Activated naive CD8-positive, alpha-beta T cell treated with anti-CD3 and anti-CD28 coated beads, Interleukin-2, amount 50 U/mL, for 16 hours (primary cell): ENCODE measurements around the gene CMTM6.
A peak's percentile ranks its signal among the peaks of the same experiment; 100 is the strongest.
"Not testable (repeated sequence)": the region's sequence is repeated elsewhere in the genome, so short reads cannot be mapped to it uniquely, and the experiment has no call there.

ENCODE experiments used
- DNase-seq: peaks from one replicate; pipeline ENCODE4 v3.0.0-alpha.2; 2020; ENCODE audit warnings: low read depth, low spot score

The CMTM6 gene

GRCh38 chr3:32467333-32468070 lies 35.1 kb downstream of the CMTM6 start:
- DNase-seq, result peak; percentile 48

GRCh38 chr3:32466808-32467207 lies 35.8 kb downstream of the CMTM6 start:
- DNase-seq, result not testable (repeated sequence)

- not testable (repeated sequence) for DNase-seq
These were observed 37.9 kb downstream of the CMTM6 start for GRCh38 chr3:32464726-32465125.

GRCh38 chr3:32463415-32463814 lies 39.2 kb downstream of the CMTM6 start:
- not testable (repeated sequence) for DNase-seq

- not testable (repeated sequence) for DNase-seq
These were observed 40.3 kb downstream of the CMTM6 start for GRCh38 chr3:32462191-32462986.

- not testable (repeated sequence) for DNase-seq
These were observed 41.7 kb downstream of the CMTM6 start for GRCh38 chr3:32460817-32461496.

GRCh38 chr3:32460031-32460749 lies 42.5 kb downstream of the CMTM6 start:
- no peak for DNase-seq

GRCh38 chr3:32459450-32459849 lies 43.2 kb downstream of the CMTM6 start:
- no peak for DNase-seq

- no peak for DNase-seq
These were observed 44.6 kb downstream of the CMTM6 start for GRCh38 chr3:32457971-32458471.

GRCh38 chr3:32456429-32457130 lies 46.1 kb downstream of the CMTM6 start:
- no peak for DNase-seq

GRCh38 chr3:32455609-32456428 lies 46.8 kb downstream of the CMTM6 start:
- DNase-seq, result no peak

- DNase-seq, result no peak
These were observed 47.7 kb downstream of the CMTM6 start for GRCh38 chr3:32454731-32455608.

GRCh38 chr3:32454111-32454510 lies 48.5 kb downstream of the CMTM6 start:
- no peak for DNase-seq

GRCh38 chr3:32453346-32453745 lies 49.3 kb downstream of the CMTM6 start:
- DNase-seq, result no peak

- no peak for DNase-seq
These were observed 50.6 kb downstream of the CMTM6 start for GRCh38 chr3:32452009-32452408.

- DNase-seq, result no peak
These were observed 51.5 kb downstream of the CMTM6 start for GRCh38 chr3:32450992-32451659.

- no peak for DNase-seq
These were observed 52.2 kb downstream of the CMTM6 start for GRCh38 chr3:32450426-32450825.

- no peak for DNase-seq
These were observed 53.0 kb downstream of the CMTM6 start for GRCh38 chr3:32449691-32450090.
